ENCODE measurements around the gene SON.

DNA sequence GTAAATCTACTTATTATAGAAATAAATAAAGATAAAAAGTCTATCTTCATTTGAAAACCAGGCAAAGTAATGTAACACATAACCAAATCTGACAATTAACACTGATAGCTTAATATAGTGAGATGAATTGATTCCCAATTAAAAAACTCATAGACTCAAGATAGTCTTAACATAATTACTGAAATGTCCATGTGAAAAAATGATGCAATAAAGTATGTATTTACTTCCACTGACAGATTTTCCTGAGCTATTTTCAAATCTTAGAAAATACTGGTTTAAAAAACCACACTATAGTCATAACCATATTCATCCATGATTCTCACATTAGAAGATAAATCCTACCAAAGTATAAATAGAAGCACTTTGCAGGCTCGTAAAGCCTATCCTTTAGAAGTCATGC, 55.2 kb downstream of the SON start:
- TF ChIP-seq, protein P1, sequence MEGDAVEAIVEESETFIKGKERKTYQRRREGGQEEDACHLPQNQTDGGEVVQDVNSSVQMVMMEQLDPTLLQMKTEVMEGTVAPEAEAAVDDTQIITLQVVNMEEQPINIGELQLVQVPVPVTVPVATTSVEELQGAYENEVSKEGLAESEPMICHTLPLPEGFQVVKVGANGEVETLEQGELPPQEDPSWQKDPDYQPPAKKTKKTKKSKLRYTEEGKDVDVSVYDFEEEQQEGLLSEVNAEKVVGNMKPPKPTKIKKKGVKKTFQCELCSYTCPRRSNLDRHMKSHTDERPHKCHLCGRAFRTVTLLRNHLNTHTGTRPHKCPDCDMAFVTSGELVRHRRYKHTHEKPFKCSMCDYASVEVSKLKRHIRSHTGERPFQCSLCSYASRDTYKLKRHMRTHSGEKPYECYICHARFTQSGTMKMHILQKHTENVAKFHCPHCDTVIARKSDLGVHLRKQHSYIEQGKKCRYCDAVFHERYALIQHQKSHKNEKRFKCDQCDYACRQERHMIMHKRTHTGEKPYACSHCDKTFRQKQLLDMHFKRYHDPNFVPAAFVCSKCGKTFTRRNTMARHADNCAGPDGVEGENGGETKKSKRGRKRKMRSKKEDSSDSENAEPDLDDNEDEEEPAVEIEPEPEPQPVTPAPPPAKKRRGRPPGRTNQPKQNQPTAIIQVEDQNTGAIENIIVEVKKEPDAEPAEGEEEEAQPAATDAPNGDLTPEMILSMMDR (IDR thresholded peaks at IDR 0.05), result no peak
- TF ChIP-seq POLR2A (IDR thresholded peaks at IDR 0.05), result no peak

All from heart left ventricle (tissue), 13 donors.